K562 (cell line): ENCODE data around the gene SOS1. TPM values are rescaled to one million over a fixed set of nuclear protein-coding genes. Genes with fewer than 3 reads are reported as not detected.

Experiments
- ATAC-seq: fragments of 200-7000 bp; cut with Tn5 transposase; 3 replicates; pipeline ENCODE4 v1.9.1; 2020; ENCODE audit warnings: moderate library complexity
- BruUV-seq: library from RNA; stranded (reverse); fragments of 400-500 nt; replicated peaks from 2 replicates; lab custom pipeline; 2021; lab: Mats Ljungman, UMichigan
- CTCF ChIA-PET: fragments of 300-600 bp; formaldehyde crosslinking; extraction: SDS; loops from one replicate; lab custom pipeline; 2021; ENCODE audit warnings: low intra/inter-chr PET ratio; lab: Yijun Ruan, JAX
- POLR2A ChIA-PET: fragments of 300-600, 350-650 bp; sonication (Branson Sonifier 250); formaldehyde crosslinking; extraction: SDS; loops from one replicate; lab custom pipeline; 2021; ENCODE audit warnings: antibody characterized with exemption, inconsistent platforms; lab: Yijun Ruan, JAX
- DNase-seq, 4 experiments: peaks; one replicate each; pipeline versions ENCODE4 v3.0.0 to v3.0.0-alpha.2; 2011 to 2018; ENCODE audit warnings: low spot score in 3 of 4, mixed read lengths in 3 of 4; ENCODE audit errors: extremely low read depth in 1 of 4
- FAIRE-seq: peaks from 2 replicates; lab custom pipeline; 2011; peaks lifted over from hg19 to GRCh38; lab: Jason Lieb, UNC
- H2AFZ ChIP-seq: 2 replicates; pipeline ENCODE4 v1.6.0; 2011; ENCODE audit warnings: low read depth, low read length, control low read depth, inconsistent platforms
- H3K27ac ChIP-seq: fragments of 200-600 bp; 3 replicates; pipeline ENCODE4 v1.8.0; 2011; ENCODE audit warnings: low read depth, mild to moderate bottlenecking, control low read depth, inconsistent platforms, low read length, moderate library complexity, mixed read lengths; ENCODE audit errors: extremely low read depth
- H3K27me3 ChIP-seq, 2 experiments: fragments of 300-600 bp in 1 of 2; 2 replicates in 1 of 2; 3 replicates in 1 of 2; pipeline versions ENCODE4 v1.6.0 to v1.8.0; 2011; ENCODE audit warnings: inconsistent platforms in 2 of 2, low read length in 2 of 2, mild to moderate bottlenecking in 1 of 2, mixed read lengths in 1 of 2, moderate library complexity in 1 of 2; ENCODE audit not compliant: control insufficient read depth in 2 of 2, insufficient read depth in 2 of 2
- H3K36me3 ChIP-seq: fragments of 300-600 bp; 3 replicates; pipeline ENCODE4 v1.8.0; 2011; ENCODE audit warnings: mild to moderate bottlenecking, low read length, inconsistent platforms; ENCODE audit not compliant: control insufficient read depth, insufficient read depth
- H3K4me1 ChIP-seq, 2 experiments: fragments of 200-600 bp in 1 of 2; replicated peaks in 1 of 2; 2 replicates in 1 of 2; 3 replicates in 1 of 2; pipeline versions ENCODE4 v1.5.1 to v1.8.0; 2011; ENCODE audit warnings: inconsistent platforms in 2 of 2, low read length in 2 of 2, mild to moderate bottlenecking in 1 of 2, mixed read lengths in 1 of 2, moderate library complexity in 1 of 2; ENCODE audit not compliant: control insufficient read depth in 2 of 2, insufficient read depth in 2 of 2
- H3K4me2 ChIP-seq: 2 replicates; pipeline ENCODE4 v1.6.1; 2011; ENCODE audit warnings: low read length, control low read depth, inconsistent platforms, mixed read lengths; ENCODE audit not compliant: insufficient read depth
- H3K4me3 ChIP-seq: fragments of 200-600 bp; sonication (generic), shearing (Covaris generic); 2 replicates; pipeline ENCODE4 v1.5.1; 2016; ENCODE audit warnings: control low read depth, inconsistent platforms
- H3K79me2 ChIP-seq: fragments of 200-600 bp; 3 replicates; pipeline ENCODE4 v1.8.0; 2011; ENCODE audit warnings: low read length, inconsistent platforms; ENCODE audit not compliant: control insufficient read depth, insufficient read depth
- H3K9ac ChIP-seq, 2 experiments: 2 replicates each; pipeline versions ENCODE4 v1.6.0 to v1.6.1; 2011; ENCODE audit warnings: low read depth in 2 of 2, low read length in 2 of 2, control low read depth in 1 of 2, inconsistent platforms in 1 of 2, mild to moderate bottlenecking in 1 of 2, mixed read lengths in 1 of 2; ENCODE audit not compliant: insufficient read depth in 1 of 2
- H3K9me1 ChIP-seq: one replicate; pipeline ENCODE4 v1.6.0; 2011; ENCODE audit warnings: inconsistent platforms, mild to moderate bottlenecking, low read length, moderate library complexity; ENCODE audit not compliant: control insufficient read depth, insufficient read depth
- H3K9me3 ChIP-seq: replicated peaks from 2 replicates; pipeline ENCODE4 v1.5.1; 2011; ENCODE audit warnings: low read depth, low read length, inconsistent platforms; ENCODE audit not compliant: control insufficient read depth, insufficient read depth
- H4K20me1 ChIP-seq: replicated peaks from 2 replicates; pipeline ENCODE4 v1.6.1; 2011; ENCODE audit warnings: low read length, inconsistent platforms, mixed read lengths; ENCODE audit not compliant: control insufficient read depth, insufficient read depth
- ATF7 ChIP-seq: fragments of 450-650 bp; IDR thresholded peaks from 2 replicates; pipeline ENCODE4 v1.7.1; 2014; ENCODE audit warnings: mild to moderate bottlenecking, moderate library complexity
- BACH1 ChIP-seq: fragments of 200-800 bp; sonication (Bioruptor generic); IDR thresholded peaks from 2 replicates; pipeline ENCODE4 v1.6.1; 2016; ENCODE audit warnings: missing genetic modification characterization, missing compliant biosample characterization
- BRD9 ChIP-seq: fragments of 450-650 bp; IDR thresholded peaks from 2 replicates; pipeline ENCODE4 v1.6.1; 2018; ENCODE audit warnings: low read depth; ENCODE audit not compliant: partially characterized antibody
- CREB3L1 ChIP-seq: fragments of 450-650 bp; IDR thresholded peaks from 2 replicates; pipeline ENCODE4 v1.6.1; 2014; ENCODE audit warnings: low read depth, mild to moderate bottlenecking, moderate library complexity, borderline replicate concordance
- DPF2 ChIP-seq: fragments of 450-650 bp; IDR thresholded peaks from 2 replicates; pipeline ENCODE4 v1.6.1; 2016
- HMG20B ChIP-seq: fragments of 250-450 bp; sonication (Bioruptor Pico); IDR thresholded peaks from 2 replicates; pipeline ENCODE4 v1.5.0; 2021; ENCODE audit warnings: mild to moderate bottlenecking
- KHSRP ChIP-seq: fragments of 450-650 bp; IDR thresholded peaks from 2 replicates; pipeline ENCODE4 v1.6.1; 2017
- MTA3 ChIP-seq: fragments of 450-650 bp; formaldehyde crosslinking; IDR thresholded peaks from 2 replicates; pipeline ENCODE4 v1.6.1; 2017; ENCODE audit warnings: mild to moderate bottlenecking, borderline replicate concordance
- RB1 ChIP-seq: fragments of 450-650 bp; IDR thresholded peaks from 2 replicates; pipeline ENCODE4 v1.6.1; 2017; ENCODE audit warnings: low read depth, mild to moderate bottlenecking
- SIN3B ChIP-seq: fragments of 450-650 bp; IDR thresholded peaks from 2 replicates; pipeline ENCODE4 v1.6.1; 2017; ENCODE audit warnings: low read depth, mild to moderate bottlenecking, moderate library complexity
- SMARCA4 ChIP-seq: fragments of 450-650 bp; IDR thresholded peaks from 2 replicates; pipeline ENCODE4 v1.6.1; 2016
- SNAPC5 ChIP-seq: fragments of 250-450 bp; sonication (Bioruptor Pico); IDR thresholded peaks from 2 replicates; pipeline ENCODE4 v1.8.0; 2021; ENCODE audit warnings: moderate library complexity, mild to moderate bottlenecking, inconsistent platforms
- ZNF232 ChIP-seq: sonication (generic); formaldehyde crosslinking; IDR thresholded peaks from 2 replicates; pipeline ENCODE4 v1.8.0; 2022; ENCODE audit warnings: mild to moderate bottlenecking, missing genetic modification reagents
- ZNF274 ChIP-seq: IDR thresholded peaks from 2 replicates; pipeline ENCODE4 v1.6.1; 2011; ENCODE audit warnings: low read depth, mild to moderate bottlenecking, low read length, moderate library complexity, borderline replicate concordance
- ZNF354B ChIP-seq: fragments of 250-450 bp; sonication (Bioruptor Pico); IDR thresholded peaks from 2 replicates; pipeline ENCODE4 v1.4.0; 2020
- ZNF507 ChIP-seq: conservative IDR thresholded peaks from 2 replicates; pipeline ENCODE4 v1.6.1; 2017; ENCODE audit warnings: missing genetic modification characterization, missing compliant biosample characterization
- ZNF592 ChIP-seq: fragments of 450-650 bp; IDR thresholded peaks from 2 replicates; pipeline ENCODE4 v1.6.1; 2017; ENCODE audit warnings: antibody characterized with exemption, mild to moderate bottlenecking
- in situ Hi-C: fragments of 300-500 bp; cut with MboI; formaldehyde crosslinking; loops from 4 replicates; pipeline ENCODE4 v1.15.0; 2018; ENCODE audit warnings: inconsistent platforms, mixed read lengths
- intact Hi-C: fragments of 100-400 bp; cut with micrococcal nuclease; formaldehyde crosslinking; loops from 2 replicates; pipeline ENCODE4 v1.14.2; 2022
- polyA plus RNA-seq, 8 experiments: library from polyadenylated mRNA; depleted of rRNA in 4 of 8; stranded (reverse) in 5 of 8; unstranded in 3 of 8; fragments of >200 nt; fragmentation: Nextera tagmentation in 2 of 8; fragmentation: Illumina TruSeq in 1 of 8; extraction: Ambion mirVana in 2 of 8; extraction: Trizol in 1 of 8; gene quantifications; 2 replicates each; pipeline versions ENCODE4 v1.2.1 to v1.2.3, GENCODE V29; 2011 to 2014; ENCODE audit warnings: inconsistent platforms in 1 of 8, missing spikeins in 1 of 8
- total RNA-seq, 7 experiments: library from RNA; depleted of rRNA in 6 of 7; stranded (reverse); fragments of >200 nt in 6 of 7; fragmentation: Illumina TruSeq in 2 of 7; extraction: Trizol in 2 of 7; gene quantifications; 2 replicates each; pipeline versions ENCODE4 v1.2.1 to v1.2.3, GENCODE V29; 2011 to 2021; ENCODE audit warnings: low replicate concordance in 1 of 7

The SOS1 gene
- total and polyA plus RNA-seq, 9 of the 15 experiments (the other 6 are each of a cell fraction or from before 2014, with no cell fraction given): 2.5 to 27.1 (median 16.3) TPM

- no TSS peak for BruUV-seq
- Histone ChIP-seq H3K79me2 (peaks cover 19% of the 10 kb centered on the region; the same call in 2 of the 3 replicates), H3K36me3 (peaks cover 24% of the 10 kb centered on the region), H2AFZ (no peak overlapping the region), H3K27me3 (no peaks in the 10 kb centered on the region), H4K20me1 (no peaks in the 10 kb centered on the region), H3K9ac (no peak overlapping the region), H3K4me1 (peaks cover 0 to 2% of the 10 kb centered on the region in 2 experiments; a peak in 1 of 5 replicates), H3K27ac (no peak overlapping the region), H3K4me2 (no peak overlapping the region), H3K9me1 (no peaks in the 10 kb centered on the region), H3K9me3 (no peaks in the 10 kb centered on the region), H3K4me3 (no peak overlapping the region)
- intact Hi-C loops (loop anchor here (10.0 kb wide), 1 partner anchor 659 kb away; no protein-coding TSS in a partner anchor), in situ Hi-C loops (no loop called here)
- DNase-seq (no peak), ATAC-seq (no peak), FAIRE-seq (no peak)
- no peak for TF ChIP-seq SMARCA4
- TF ChIP-seq RB1: no peak
- no peak for TF ChIP-seq KHSRP
- TF ChIP-seq DPF2: no peak
- TF ChIP-seq BRD9: no peak
- no peak for TF ChIP-seq ZNF592
- no peak for TF ChIP-seq BACH1 (tag)
- TF ChIP-seq SNAPC5: no peak
- no peak for TF ChIP-seq ZNF274
- TF ChIP-seq CREB3L1: no peak
- no peak for TF ChIP-seq ZNF232 (CRISPR knock-in tag)
- TF ChIP-seq HMG20B (CRISPR knock-in tag): no peak
- no peak for TF ChIP-seq ATF7
- TF ChIP-seq ZNF507: no peak
- TF ChIP-seq ZNF354B (CRISPR knock-in tag): no peak
- TF ChIP-seq SIN3B: no peak
- TF ChIP-seq MTA3: no peak
- ChIA-PET CTCF (no interaction called here), POLR2A (interaction anchor here (0.6 kb wide), 2 partner anchors 10 to 32 kb away, joined by 3 to 4 read pairs; no protein-coding TSS in a partner anchor)
Observed at GRCh38 chr2:39065616-39066015, 55.2 kb downstream of the SOS1 start.
